Spleen (tissue), 11 donors: ENCODE data around the gene RSPO3. TPM values are rescaled to one million over a fixed set of nuclear protein-coding genes. Genes with fewer than 3 reads are reported as not detected.

ENCODE experiments used
- DNase-seq: peaks from one replicate; pipeline ENCODE4 v3.0.0-alpha.2; 2020
- H3K27ac ChIP-seq, 8 donors: fragments of 200-600 bp; sonication (generic) in 7 of 8; 1 replicate in 4 of 8; 2 replicates in 4 of 8; pipeline versions ENCODE4 v1.5.0 to v1.8.0; 2016 to 2021; ENCODE audit warnings: inconsistent platforms in 4 of 8, mild to moderate bottlenecking in 4 of 8, moderate library complexity in 1 of 8
- H3K27me3 ChIP-seq, 7 donors: fragments of 200-600 bp; sonication (generic) in 6 of 7; replicated peaks in 1 of 7; 1 replicate in 4 of 7; 2 replicates in 3 of 7; pipeline versions ENCODE4 v1.5.0 to v1.8.0; 2016 to 2021; ENCODE audit warnings: inconsistent platforms in 3 of 7, mild to moderate bottlenecking in 1 of 7
- H3K36me3 ChIP-seq, 6 donors: fragments of 200-600 bp; sonication (generic) in 5 of 6; 1 replicate in 4 of 6; 2 replicates in 2 of 6; pipeline versions ENCODE4 v1.5.0 to v1.8.0; 2016 to 2021; ENCODE audit warnings: inconsistent platforms in 2 of 6
- H3K4me1 ChIP-seq, 6 donors: fragments of 200-600 bp; sonication (generic) in 5 of 6; 1 replicate in 3 of 6; 2 replicates in 3 of 6; pipeline versions ENCODE4 v1.5.0 to v1.8.0; 2016 to 2021; ENCODE audit warnings: inconsistent platforms in 3 of 6
- H3K4me3 ChIP-seq, 8 donors: fragments of 200-600 bp; sonication (generic) in 7 of 8; 1 replicate in 4 of 8; 2 replicates in 4 of 8; pipeline versions ENCODE4 v1.5.0 to v1.8.0; 2016 to 2021; ENCODE audit warnings: inconsistent platforms in 4 of 8, mild to moderate bottlenecking in 4 of 8, moderate library complexity in 2 of 8
- H3K9me3 ChIP-seq, 8 donors: fragments of 200-600 bp; sonication (generic) in 7 of 8; 1 replicate in 4 of 8; 2 replicates in 4 of 8; pipeline versions ENCODE4 v1.5.0 to v1.8.0; 2016 to 2021; ENCODE audit warnings: inconsistent platforms in 4 of 8
- CTCF ChIP-seq, 11 experiments: fragments of 200-600 bp in 7 of 11; fragments of 450-650 bp in 4 of 11; sonication (generic) in 4 of 11; IDR thresholded peaks in 8 of 11; conservative IDR thresholded peaks in 3 of 11; 1 replicate in 7 of 11; 2 replicates in 4 of 11; pipeline versions ENCODE4 v1.4.0 to v1.8.0; 2016 to 2021; ENCODE audit warnings: antibody characterized with exemption in 11 of 11, inconsistent platforms in 4 of 11, mild to moderate bottlenecking in 1 of 11
- POLR2A ChIP-seq, 3 donors: fragments of 450-650 bp; IDR thresholded peaks; one replicate each; pipeline ENCODE4 v1.5.1; 2017; ENCODE audit warnings: antibody characterized with exemption in 3 of 3, mild to moderate bottlenecking in 1 of 3
- POLR2AphosphoS5 ChIP-seq, 3 donors: sonication (generic); formaldehyde crosslinking; IDR thresholded peaks; one replicate each; pipeline ENCODE4 v1.5.1; 2017; ENCODE audit warnings: antibody characterized with exemption in 3 of 3
- WGBS, 5 donors: extraction: QIAGEN DNeasy Blood & Tissue Kit in 3 of 5; methylation state at CpG; one replicate each; pipeline versions ENCODE4 v1.1.5 to v1.1.7; 2013 to 2018; 5-methylcytosine and 5-hydroxymethylcytosine counted together
- intact Hi-C: fragments of 100-400 bp; cut with DNase I; formaldehyde crosslinking; loops from one replicate; pipeline ENCODE4 v1.15.0; 2023; ENCODE audit warnings: low total_unique reads
- polyA plus RNA-seq, 3 donors: library from polyadenylated mRNA; stranded (reverse); fragments of 200-250 nt; gene quantifications; one replicate each; pipeline ENCODE4 v1.2.1, GENCODE V29; 2013
- total RNA-seq, 7 donors: library from RNA; depleted of rRNA in 3 of 7; stranded (reverse); fragments of >200 nt in 3 of 7; fragmentation: NEBNext Ultra II Directional in 4 of 7; extraction: Animal tissue kit (Norgen Biotek cat#: 25700) in 4 of 7; gene quantifications; one replicate each; pipeline versions ENCODE4 v1.1.0 to v1.2.1, GENCODE V29; 2016 to 2021
- donor health status: healthy with polysubstance abuse.
- donor health status: DM: no; HTN: no; CAD: no; lungs with moderate emphysema.
- donor health status: DM: no; HTN: no; CAD: no.
- donor health status: Bipolar disorder and iron deficiency.
- donor health status: healthy.
- donor health status: DM: no; HTN: no; CAD: no.
- donor health status: DM: yes; HTN: yes; CAD: no.

RSPO3 gene
- total and polyA plus RNA-seq, 10 donors: 0.65 to 8.2 (median 1.5) TPM; not detected in 1

GRCh38 chr6:127083231-127083962 lies 35.1 kb upstream of the RSPO3 start:
- intact Hi-C loops: no loop called here
- H3K9me3 ChIP-seq: no peaks in the 10 kb centered on the region
- DNase-seq: no peak
- TF ChIP-seq POLR2A (IDR thresholded peaks at IDR 0.05) (no peak), POLR2AphosphoS5 (IDR thresholded peaks at IDR 0.05) (no peak), CTCF (IDR thresholded peaks at IDR 0.05 in 8 of 11, conservative IDR thresholded peaks at IDR 0.05 in 3 of 11) (no peak)
- H3K27ac ChIP-seq: no peak overlapping the region
- no peaks in the 10 kb centered on the region for H3K4me1 ChIP-seq
- H3K4me3 ChIP-seq: no peak overlapping the region
- WGBS, 5 donors: 90 to 96% (median 93%) methylated on average over 2 of the region's 2 CpGs
- no peaks in the 10 kb centered on the region for H3K36me3 ChIP-seq
- H3K27me3 ChIP-seq: no peaks in the 10 kb centered on the region

DNA sequence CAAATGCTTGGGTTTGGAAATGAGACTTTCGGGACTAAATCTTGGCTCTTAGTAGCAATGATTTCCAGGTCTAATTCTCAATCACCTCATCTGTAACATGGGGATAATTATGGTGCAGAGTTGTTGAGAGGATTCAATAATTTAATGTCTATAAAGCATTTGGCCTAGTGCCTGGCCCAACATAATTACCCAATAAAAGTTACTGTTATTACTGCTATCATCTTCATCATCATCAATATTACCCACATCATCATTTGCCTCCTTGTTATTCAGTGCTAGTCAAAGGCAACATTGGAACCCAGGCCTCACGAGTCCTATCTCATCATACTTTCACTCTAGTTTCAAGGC lies 34.5 kb upstream of the RSPO3 start:
- intact Hi-C loops: no loop called here
- Histone ChIP-seq H3K27ac (no peak overlapping the region), H3K4me1 (no peaks in the 10 kb centered on the region), H3K27me3 (no peaks in the 10 kb centered on the region), H3K9me3 (no peaks in the 10 kb centered on the region), H3K36me3 (no peaks in the 10 kb centered on the region), H3K4me3 (no peak overlapping the region)
- 73 to 86% (median 81%) methylated on average over 2 of the region's 2 CpGs for WGBS, 5 donors
- no peak for DNase-seq
- TF ChIP-seq POLR2A (IDR thresholded peaks at IDR 0.05): no peak
- TF ChIP-seq CTCF (IDR thresholded peaks at IDR 0.05 in 8 of 11, conservative IDR thresholded peaks at IDR 0.05 in 3 of 11): no peak
- TF ChIP-seq POLR2AphosphoS5 (IDR thresholded peaks at IDR 0.05): no peak

GRCh38 chr6:127085181-127085580 lies 33.3 kb upstream of the RSPO3 start:
- Histone ChIP-seq H3K27ac (no peak overlapping the region), H3K27me3 (no peaks in the 10 kb centered on the region), H3K4me3 (no peak overlapping the region), H3K36me3 (no peaks in the 10 kb centered on the region), H3K4me1 (no peaks in the 10 kb centered on the region), H3K9me3 (no peaks in the 10 kb centered on the region)
- no peak for TF ChIP-seq CTCF (IDR thresholded peaks at IDR 0.05 in 8 of 11, conservative IDR thresholded peaks at IDR 0.05 in 3 of 11)
- TF ChIP-seq POLR2AphosphoS5 (IDR thresholded peaks at IDR 0.05): no peak
- TF ChIP-seq POLR2A (IDR thresholded peaks at IDR 0.05): no peak
- no peak for DNase-seq
- WGBS, 5 donors: 84 to 98% (median 88%) methylated on average over 3 of the region's 3 CpGs
- intact Hi-C loops: no loop called here

DNA sequence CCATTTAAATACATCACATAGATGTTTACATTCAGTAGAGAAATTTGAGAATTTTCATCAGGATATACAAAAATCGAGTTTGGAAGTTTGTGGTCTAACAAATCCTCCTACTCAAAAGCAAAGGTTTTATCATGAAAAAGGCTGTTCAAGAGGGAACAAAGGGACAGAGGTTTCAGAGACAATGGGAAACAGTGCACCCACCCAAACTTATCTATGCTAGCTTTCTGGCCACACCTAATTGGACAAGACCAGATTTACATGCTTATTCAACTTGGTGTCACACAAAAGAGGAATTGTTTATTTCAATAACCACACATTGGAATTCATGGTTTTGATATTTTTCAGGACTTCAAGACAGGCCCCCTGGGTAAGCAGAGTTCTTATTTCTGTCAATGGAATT lies 28.4 kb upstream of the RSPO3 start:
- H3K4me3 ChIP-seq: no peak overlapping the region
- WGBS, 5 donors: 33 to 63% (median 53%) methylated on average over 1 of the region's 1 CpG

More for the DNA sequence above, 28.4 kb upstream of the RSPO3 start:
- intact Hi-C loops: no loop called here
- no peaks in the 10 kb centered on the region for H3K4me1 ChIP-seq
- H3K27me3 ChIP-seq: peaks cover 0 to 7% (median 0%) of the 10 kb centered on the region in 7 donors
- no peaks in the 10 kb centered on the region for H3K36me3 ChIP-seq
- TF ChIP-seq POLR2AphosphoS5 (IDR thresholded peaks at IDR 0.05) (no peak), CTCF (IDR thresholded peaks at IDR 0.05 in 8 of 11, conservative IDR thresholded peaks at IDR 0.05 in 3 of 11) (no peak), POLR2A (IDR thresholded peaks at IDR 0.05) (no peak)
- no peak overlapping the region for H3K27ac ChIP-seq
- no peak for DNase-seq
- H3K9me3 ChIP-seq: no peaks in the 10 kb centered on the region
